CD4-positive, alpha-beta T cell treated with Interferon alpha-2 for 1 hour (primary cell): ENCODE results near the gene KERA.

ENCODE experiments used
- DNase-seq, 2 donors: peaks; one replicate each; pipeline ENCODE4 v3.0.0-alpha.2; 2020 to 2022

KERA gene

GRCh38 chr12:91007531-91008290 lies 50.1 kb downstream of the KERA start:
- DNase-seq = no peak

DNA sequence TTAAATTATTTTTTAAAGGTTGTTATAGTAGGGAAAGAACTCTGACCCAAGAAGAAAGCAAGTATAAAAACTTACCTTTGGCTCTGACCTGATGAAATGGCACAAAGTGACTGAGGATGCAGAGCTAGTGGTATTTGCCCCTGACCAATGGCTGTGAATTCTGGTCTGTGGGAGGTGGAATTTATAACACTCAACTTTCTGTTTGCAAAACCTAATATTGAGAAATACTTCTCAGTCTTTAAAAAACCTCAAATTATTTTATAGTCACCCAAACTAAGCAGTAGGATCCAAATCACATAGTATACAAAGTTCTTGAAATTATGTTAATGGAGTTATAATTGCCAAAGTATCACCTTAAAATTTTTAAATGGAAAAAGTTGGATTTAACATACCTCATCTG lies 53.0 kb downstream of the KERA start, which contains the start of gene EPYC:
TSS of gene EPYC (minus strand) at position 101 of the 400 bp plus-strand sequence. CDS start 2,407 bp downstream, outside the sequence.
- DNase-seq = no peak

DNA sequence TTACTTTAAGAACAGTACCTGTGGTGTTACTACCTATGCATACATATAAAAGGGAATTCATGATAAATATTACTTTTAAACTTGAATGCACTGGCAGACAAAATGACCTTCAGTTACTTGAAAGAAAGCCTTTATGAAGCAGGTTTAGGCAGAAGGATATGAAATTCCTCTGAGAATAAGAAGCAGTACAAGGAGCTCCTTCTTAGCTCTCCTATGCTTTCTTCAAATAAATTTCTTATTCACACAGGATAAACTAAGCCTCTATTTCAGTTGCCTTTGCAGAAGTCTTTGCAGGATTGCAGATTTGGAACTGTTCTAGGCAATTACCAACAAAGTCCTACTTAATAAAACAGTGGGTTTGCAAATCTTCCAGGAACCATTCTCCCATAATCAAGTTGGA lies 54.1 kb downstream of the KERA start:
- no peak for DNase-seq

GRCh38 chr12:91001306-91001705 lies 56.5 kb downstream of the KERA start:
- no peak for DNase-seq
